Activated T-cell treated with anti-CD3 and anti-CD28 coated beads, Interleukin-2, amount 50 U/mL, for 24 hours (primary cell): ENCODE measurements around the gene ANKRD9.

Experiments used
- DNase-seq: peaks from one replicate; pipeline ENCODE4 v3.0.0-alpha.2; 2020
- H3K27ac Mint-ChIP-seq: 2 replicates; pipeline ENCODE4 v1.8.0; 2020; ENCODE audit warnings: mild to moderate bottlenecking, mixed read lengths
- H3K27me3 Mint-ChIP-seq: 2 replicates; pipeline ENCODE4 v1.8.0; 2020; ENCODE audit warnings: mixed read lengths
- H3K36me3 Mint-ChIP-seq: 2 replicates; pipeline ENCODE4 v1.8.0; 2020; ENCODE audit warnings: low read depth, mixed read lengths
- H3K4me1 Mint-ChIP-seq: 2 replicates; pipeline ENCODE4 v1.8.0; 2020; ENCODE audit warnings: low read depth, mixed read lengths
- H3K4me3 Mint-ChIP-seq: 2 replicates; pipeline ENCODE4 v1.8.0; 2020; ENCODE audit warnings: mild to moderate bottlenecking, moderate library complexity, mixed read lengths
- H3K9me3 Mint-ChIP-seq: 2 replicates; pipeline ENCODE4 v1.8.0; 2020; ENCODE audit warnings: mixed read lengths

ANKRD9 gene

GRCh38 chr14:102499401-102500157, 10.0 kb downstream of the ANKRD9 start:
- DNase-seq: no peak
- H3K9me3 Mint-ChIP-seq: no peaks in the 10 kb centered on the region
- H3K36me3 Mint-ChIP-seq: peaks cover 15% of the 10 kb centered on the region
- H3K4me3 Mint-ChIP-seq: no peak overlapping the region
- peak overlapping the region; percentile 58 for H3K27ac Mint-ChIP-seq
- H3K27me3 Mint-ChIP-seq: no peaks in the 10 kb centered on the region
- H3K4me1 Mint-ChIP-seq: peaks cover 9% of the 10 kb centered on the region

- DNase-seq: no peak
- Mint-ChIP-seq H3K9me3 (no peaks in the 10 kb centered on the region), H3K4me1 (peaks cover 9% of the 10 kb centered on the region), H3K36me3 (peaks cover 15% of the 10 kb centered on the region), H3K27me3 (no peaks in the 10 kb centered on the region), H3K27ac (no peak overlapping the region), H3K4me3 (no peak overlapping the region)
These were observed 10.8 kb downstream of the ANKRD9 start for GRCh38 chr14:102498678-102499265.

- Mint-ChIP-seq H3K27ac (no peak overlapping the region), H3K9me3 (no peaks in the 10 kb centered on the region), H3K4me3 (no peak overlapping the region), H3K36me3 (peaks cover 15% of the 10 kb centered on the region), H3K4me1 (peaks cover 9% of the 10 kb centered on the region), H3K27me3 (no peaks in the 10 kb centered on the region)
- no peak for DNase-seq
These were observed 11.4 kb downstream of the ANKRD9 start for GRCh38 chr14:102497998-102498677.

GRCh38 chr14:102496958-102497744, 12.4 kb downstream of the ANKRD9 start:
- H3K9me3 Mint-ChIP-seq: no peaks in the 10 kb centered on the region
- H3K36me3 Mint-ChIP-seq: peaks cover 15% of the 10 kb centered on the region
- H3K4me1 Mint-ChIP-seq: peaks cover 9% of the 10 kb centered on the region
- no peak overlapping the region for H3K4me3 Mint-ChIP-seq
- no peaks in the 10 kb centered on the region for H3K27me3 Mint-ChIP-seq
- DNase-seq: no peak
- no peak overlapping the region for H3K27ac Mint-ChIP-seq

GRCh38 chr14:102496331-102496691, 13.3 kb downstream of the ANKRD9 start:
- Mint-ChIP-seq H3K36me3 (peaks cover 15% of the 10 kb centered on the region), H3K4me3 (no peak overlapping the region), H3K27me3 (no peaks in the 10 kb centered on the region), H3K9me3 (no peaks in the 10 kb centered on the region), H3K27ac (no peak overlapping the region), H3K4me1 (peaks cover 9% of the 10 kb centered on the region)
- no peak for DNase-seq

- no peak overlapping the region for H3K27ac Mint-ChIP-seq
- no peaks in the 10 kb centered on the region for H3K27me3 Mint-ChIP-seq
- peaks cover 8% of the 10 kb centered on the region for H3K4me1 Mint-ChIP-seq
- H3K9me3 Mint-ChIP-seq: no peaks in the 10 kb centered on the region
- H3K36me3 Mint-ChIP-seq: peaks cover 15% of the 10 kb centered on the region
- H3K4me3 Mint-ChIP-seq: no peak overlapping the region
- DNase-seq: no peak
These were observed 13.9 kb downstream of the ANKRD9 start for GRCh38 chr14:102495491-102496330.

- Mint-ChIP-seq H3K4me1 (no peaks in the 10 kb centered on the region), H3K27me3 (no peaks in the 10 kb centered on the region), H3K4me3 (no peak overlapping the region), H3K9me3 (no peaks in the 10 kb centered on the region), H3K27ac (no peak overlapping the region), H3K36me3 (peaks cover 8% of the 10 kb centered on the region)
- DNase-seq: no peak
These were observed 16.0 kb downstream of the ANKRD9 start for GRCh38 chr14:102493585-102493984.

- H3K27me3 Mint-ChIP-seq: no peaks in the 10 kb centered on the region
- H3K4me1 Mint-ChIP-seq: no peaks in the 10 kb centered on the region
- H3K27ac Mint-ChIP-seq: no peak overlapping the region
- DNase-seq: no peak
- H3K36me3 Mint-ChIP-seq: peaks cover 4% of the 10 kb centered on the region
- H3K9me3 Mint-ChIP-seq: no peaks in the 10 kb centered on the region
- H3K4me3 Mint-ChIP-seq: no peak overlapping the region
These were observed 16.5 kb downstream of the ANKRD9 start for GRCh38 chr14:102493096-102493495.

- no peak overlapping the region for H3K4me3 Mint-ChIP-seq
These were observed 17.1 kb downstream of the ANKRD9 start for GRCh38 chr14:102492531-102492910.

GRCh38 chr14:102491786-102492530, 17.6 kb downstream of the ANKRD9 start:
- no peak overlapping the region for H3K27ac Mint-ChIP-seq
- H3K4me1 Mint-ChIP-seq: no peaks in the 10 kb centered on the region
- no peak overlapping the region for H3K4me3 Mint-ChIP-seq
- DNase-seq: no peak
- no peaks in the 10 kb centered on the region for H3K9me3 Mint-ChIP-seq
- H3K27me3 Mint-ChIP-seq: no peaks in the 10 kb centered on the region
- H3K36me3 Mint-ChIP-seq: no peaks in the 10 kb centered on the region

More at GRCh38 chr14:102492531-102492910, 17.1 kb downstream of the ANKRD9 start:
- no peak for DNase-seq
- Mint-ChIP-seq H3K27me3 (no peaks in the 10 kb centered on the region), H3K9me3 (no peaks in the 10 kb centered on the region), H3K4me1 (no peaks in the 10 kb centered on the region), H3K27ac (no peak overlapping the region), H3K36me3 (no peaks in the 10 kb centered on the region)

GRCh38 chr14:102491366-102491765, 18.2 kb downstream of the ANKRD9 start:
- no peaks in the 10 kb centered on the region for H3K4me1 Mint-ChIP-seq
- no peak for DNase-seq
- no peak overlapping the region for H3K4me3 Mint-ChIP-seq
- no peaks in the 10 kb centered on the region for H3K36me3 Mint-ChIP-seq
- no peaks in the 10 kb centered on the region for H3K27me3 Mint-ChIP-seq
- H3K27ac Mint-ChIP-seq: no peak overlapping the region
- no peaks in the 10 kb centered on the region for H3K9me3 Mint-ChIP-seq

GRCh38 chr14:102490456-102490855, 19.1 kb downstream of the ANKRD9 start:
- H3K27me3 Mint-ChIP-seq: no peaks in the 10 kb centered on the region
- DNase-seq: no peak
- no peaks in the 10 kb centered on the region for H3K9me3 Mint-ChIP-seq
- no peaks in the 10 kb centered on the region for H3K4me1 Mint-ChIP-seq
- H3K4me3 Mint-ChIP-seq: no peak overlapping the region
- H3K27ac Mint-ChIP-seq: no peak overlapping the region
- no peaks in the 10 kb centered on the region for H3K36me3 Mint-ChIP-seq

- H3K9me3 Mint-ChIP-seq: peaks cover 4% of the 10 kb centered on the region
- H3K4me3 Mint-ChIP-seq: no peak overlapping the region
- peaks cover 8% of the 10 kb centered on the region for H3K36me3 Mint-ChIP-seq
- DNase-seq: no peak
- no peaks in the 10 kb centered on the region for H3K4me1 Mint-ChIP-seq
- no peak overlapping the region for H3K27ac Mint-ChIP-seq
- no peaks in the 10 kb centered on the region for H3K27me3 Mint-ChIP-seq
These were observed 22.4 kb downstream of the ANKRD9 start for GRCh38 chr14:102487204-102487577.
